Activated CD8-positive, alpha-beta memory T cell treated with anti-CD3 and anti-CD28 coated beads, Interleukin-2, amount 50 U/mL, for 24 hours (primary cell): ENCODE results near the gene SOX9.
"Not testable (repeated sequence)": the region's sequence is repeated elsewhere in the genome, so short reads cannot be mapped to it uniquely, and the experiment has no call there.

ENCODE experiments used
- DNase-seq: peaks from one replicate; pipeline ENCODE4 v3.0.0-alpha.2; 2020; ENCODE audit errors: extremely low read depth

The SOX9 gene

DNA sequence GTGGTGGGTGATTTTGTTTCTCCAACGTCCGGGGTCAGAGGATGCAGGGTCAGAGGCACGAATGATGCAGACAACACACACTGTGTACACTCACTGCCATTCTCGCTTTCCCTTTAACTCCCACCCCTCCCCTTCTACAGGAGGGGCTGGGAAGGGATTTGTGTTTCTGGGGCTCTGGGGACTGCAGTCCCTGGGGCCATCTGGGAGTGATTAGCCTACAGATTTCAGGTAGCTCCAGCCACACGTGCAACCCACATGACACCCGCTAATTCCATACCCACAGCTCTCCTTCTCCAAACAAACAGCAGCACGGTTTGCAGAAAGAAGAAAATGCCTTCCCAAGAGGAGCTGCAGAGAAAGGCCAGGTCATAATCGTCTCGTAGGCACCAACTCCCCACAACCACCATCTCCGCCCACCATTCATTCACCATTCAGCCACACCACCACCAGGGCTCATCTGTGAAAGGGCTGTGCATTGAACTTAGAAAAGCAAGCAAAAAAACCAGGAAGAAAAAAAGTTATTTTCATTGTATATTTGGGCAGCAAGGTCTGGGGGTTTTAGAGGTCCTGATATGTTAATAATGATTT lies 9.4 kb upstream of the SOX9 start:
- DNase-seq: no peak

DNA sequence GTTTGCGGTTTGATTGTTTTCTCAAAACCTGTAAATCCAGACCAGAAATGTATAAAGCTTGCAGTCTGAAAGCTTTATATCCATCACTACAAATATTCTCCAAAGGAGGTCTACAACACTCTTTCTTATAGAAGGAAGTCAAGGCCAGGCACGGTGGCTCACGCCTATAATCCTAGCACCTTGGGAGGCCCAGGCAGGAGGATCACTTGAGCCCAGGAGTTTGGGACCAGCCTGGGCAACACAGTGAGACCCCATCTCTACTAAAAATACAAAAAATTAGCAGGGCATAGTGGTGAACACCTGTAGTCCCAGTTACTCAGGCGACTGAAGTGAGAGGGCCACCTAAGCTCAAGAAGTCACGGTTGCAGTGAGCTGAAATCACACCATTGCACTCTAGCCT lies 8.9 kb upstream of the SOX9 start:
- DNase-seq: not testable (repeated sequence)

DNA sequence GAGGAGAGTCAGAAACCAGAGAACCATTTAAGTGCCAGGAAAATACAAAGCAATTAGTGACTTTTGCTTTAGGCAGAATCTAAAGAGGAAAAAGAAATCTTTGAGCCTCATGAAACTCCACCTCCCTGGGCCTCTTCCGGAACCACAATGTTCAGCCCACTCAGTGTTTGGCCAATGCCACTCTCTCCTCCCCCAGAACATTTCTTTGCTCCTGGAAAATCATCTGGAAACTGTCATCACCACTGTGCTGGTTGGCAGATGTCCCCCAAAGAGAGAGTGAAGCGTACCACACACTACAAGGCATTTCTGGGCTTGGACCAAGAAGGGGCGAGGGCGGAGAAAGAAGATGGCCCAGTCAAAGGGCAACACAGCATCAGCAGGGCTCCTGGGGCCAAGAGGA lies 7.1 kb upstream of the SOX9 start:
- no peak for DNase-seq

- no peak for DNase-seq
Measured at GRCh38 chr17:72115781-72116525, 4.9 kb upstream of the SOX9 start.

GRCh38 chr17:72116661-72117521 lies 3.9 kb upstream of the SOX9 start:
- DNase-seq: no peak

GRCh38 chr17:72117535-72118334 lies 3.1 kb upstream of the SOX9 start:
- no peak for DNase-seq

GRCh38 chr17:72118335-72119076 lies 2.3 kb upstream of the SOX9 start:
- no peak for DNase-seq

DNA sequence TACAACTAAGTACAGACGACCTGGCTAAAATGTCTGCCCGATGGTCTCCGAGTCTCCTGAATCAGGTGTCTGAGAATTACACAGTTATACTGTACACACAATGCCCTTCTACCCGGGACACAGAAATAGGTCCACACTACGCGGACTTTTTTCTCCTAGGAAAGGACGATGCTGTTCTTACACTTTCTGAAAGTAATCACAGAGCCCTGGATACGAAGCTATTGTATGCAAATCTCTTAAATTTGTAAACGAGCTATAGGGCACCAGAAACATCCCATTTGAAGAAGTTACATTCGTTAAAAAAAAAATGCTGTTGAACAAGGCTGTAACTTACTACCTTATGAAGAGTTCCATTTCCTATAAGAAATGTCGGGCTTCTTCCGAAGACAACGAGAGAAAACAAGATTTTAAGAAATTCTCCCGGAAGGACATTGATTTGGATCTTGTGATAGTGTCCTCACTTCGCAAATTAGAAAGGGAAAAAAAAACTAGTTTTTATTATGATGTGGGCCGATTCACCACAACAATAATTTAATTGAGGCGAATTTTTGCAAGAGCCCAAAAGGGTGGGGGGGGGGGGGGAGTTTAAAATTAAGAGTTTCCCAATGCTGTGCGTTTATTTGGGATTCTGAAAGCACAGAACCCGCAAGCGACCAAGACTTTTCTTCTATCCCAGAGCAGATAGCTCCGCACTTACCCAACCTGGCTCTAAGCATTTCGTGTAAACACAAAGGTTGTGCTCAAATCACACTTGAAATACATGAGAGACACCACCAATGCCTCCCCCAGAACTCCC lies 1.5 kb upstream of the SOX9 start:
- DNase-seq: no peak

DNA sequence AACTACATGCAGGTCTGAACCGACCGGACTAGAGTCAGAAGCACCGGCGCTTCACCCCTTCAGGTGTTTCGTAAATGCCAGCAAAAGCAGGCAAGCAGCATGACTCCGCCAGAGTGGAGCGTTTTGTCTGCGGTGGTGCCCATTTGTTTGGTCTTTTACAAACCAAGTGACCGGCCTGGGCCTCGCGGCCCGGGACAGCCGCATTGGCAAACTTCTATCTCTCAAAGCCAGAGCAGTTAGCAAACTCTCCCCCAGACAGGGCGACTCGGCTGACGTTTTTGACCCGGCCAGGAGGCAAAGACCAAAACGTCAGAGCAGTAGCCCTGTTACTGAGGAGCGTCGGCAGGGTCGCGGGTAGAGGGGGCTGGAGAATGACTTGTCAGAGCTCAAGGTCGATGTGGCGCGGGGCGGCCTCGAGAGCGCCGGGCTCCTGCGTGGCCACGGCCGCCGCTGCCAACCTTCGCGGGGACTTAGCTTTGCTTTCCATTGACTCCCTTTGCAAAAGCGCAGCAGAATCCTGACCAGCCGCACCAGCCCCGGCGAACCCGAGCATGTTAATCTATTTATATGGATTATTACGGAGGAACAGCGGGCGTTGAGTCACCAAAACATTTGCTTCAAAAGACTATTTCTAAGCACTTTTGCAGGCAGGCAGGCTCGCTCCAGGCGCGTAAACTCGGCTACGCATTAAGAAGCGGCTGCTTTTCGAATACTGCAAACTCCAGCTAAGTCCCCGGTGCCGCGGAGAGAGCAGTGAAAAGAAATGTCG lies 763 bp upstream of the SOX9 start:
- no peak for DNase-seq

GRCh38 chr17:72121164-72122009 lies 567 bp downstream of the SOX9 start:
- no peak for DNase-seq

DNA sequence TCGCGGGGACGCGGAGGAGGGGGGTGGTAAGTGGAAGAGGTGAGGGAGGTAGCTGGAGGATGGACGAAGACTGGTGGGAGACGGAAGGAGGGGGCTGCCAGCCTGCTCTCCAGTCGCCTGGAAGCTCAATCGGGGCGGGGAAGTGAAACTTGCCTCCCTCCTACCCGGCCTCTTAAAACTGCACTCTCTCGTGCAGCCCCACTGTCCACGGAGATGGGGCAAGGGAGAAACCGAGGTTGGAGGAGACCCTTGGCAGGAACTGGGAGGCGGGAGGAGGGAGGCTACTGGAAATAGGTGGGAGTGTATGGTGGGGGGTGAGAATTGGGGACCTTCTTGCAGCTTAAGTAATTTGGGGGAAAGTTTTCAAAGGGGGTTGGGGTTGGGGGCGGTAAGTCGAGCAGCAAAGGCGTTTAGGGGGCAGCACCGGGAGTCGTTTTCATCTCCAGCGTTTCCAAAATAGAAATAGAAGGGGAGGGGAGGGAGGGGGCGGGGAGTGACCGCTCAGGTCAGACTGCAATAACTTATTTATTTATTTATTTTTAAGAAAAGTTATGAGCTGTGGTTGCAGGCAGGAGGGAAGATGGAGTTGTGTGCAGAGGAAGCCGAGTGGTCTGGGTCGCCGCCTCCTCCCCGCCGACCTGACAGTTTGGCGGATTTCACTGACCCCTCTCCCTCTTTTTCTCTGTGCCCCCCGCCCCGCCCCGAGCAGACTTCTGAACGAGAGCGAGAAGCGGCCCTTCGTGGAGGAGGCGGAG lies 1.4 kb downstream of the SOX9 start:
- DNase-seq: no peak

DNA sequence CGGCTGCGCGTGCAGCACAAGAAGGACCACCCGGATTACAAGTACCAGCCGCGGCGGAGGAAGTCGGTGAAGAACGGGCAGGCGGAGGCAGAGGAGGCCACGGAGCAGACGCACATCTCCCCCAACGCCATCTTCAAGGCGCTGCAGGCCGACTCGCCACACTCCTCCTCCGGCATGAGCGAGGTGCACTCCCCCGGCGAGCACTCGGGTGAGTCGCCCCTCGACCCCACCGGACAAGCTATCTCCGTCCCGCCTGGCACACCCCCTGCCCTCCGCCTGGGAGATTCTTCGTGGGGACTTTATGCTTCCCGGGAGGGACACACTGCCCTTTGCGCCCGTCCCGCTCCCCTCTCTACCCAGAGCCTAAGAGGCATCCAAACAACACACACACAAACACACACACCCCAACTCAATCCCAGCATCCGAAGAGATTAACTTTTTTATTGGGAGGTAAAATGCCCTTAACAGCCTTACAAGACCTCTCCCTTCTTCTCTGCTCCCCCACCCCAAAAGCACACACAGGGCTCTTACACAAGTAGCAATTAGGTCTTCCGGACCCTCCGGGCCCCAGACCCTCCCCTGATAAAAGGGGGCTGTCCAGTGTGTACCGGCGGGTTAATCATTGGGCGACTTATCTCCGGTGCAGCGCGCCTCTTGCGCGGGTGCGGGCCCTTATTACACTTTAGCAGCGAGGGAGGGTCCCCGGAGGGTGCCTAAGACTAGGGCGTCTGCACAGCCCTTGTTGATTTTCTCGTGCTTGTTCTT lies 2.1 kb downstream of the SOX9 start:
- DNase-seq: no peak

DNA sequence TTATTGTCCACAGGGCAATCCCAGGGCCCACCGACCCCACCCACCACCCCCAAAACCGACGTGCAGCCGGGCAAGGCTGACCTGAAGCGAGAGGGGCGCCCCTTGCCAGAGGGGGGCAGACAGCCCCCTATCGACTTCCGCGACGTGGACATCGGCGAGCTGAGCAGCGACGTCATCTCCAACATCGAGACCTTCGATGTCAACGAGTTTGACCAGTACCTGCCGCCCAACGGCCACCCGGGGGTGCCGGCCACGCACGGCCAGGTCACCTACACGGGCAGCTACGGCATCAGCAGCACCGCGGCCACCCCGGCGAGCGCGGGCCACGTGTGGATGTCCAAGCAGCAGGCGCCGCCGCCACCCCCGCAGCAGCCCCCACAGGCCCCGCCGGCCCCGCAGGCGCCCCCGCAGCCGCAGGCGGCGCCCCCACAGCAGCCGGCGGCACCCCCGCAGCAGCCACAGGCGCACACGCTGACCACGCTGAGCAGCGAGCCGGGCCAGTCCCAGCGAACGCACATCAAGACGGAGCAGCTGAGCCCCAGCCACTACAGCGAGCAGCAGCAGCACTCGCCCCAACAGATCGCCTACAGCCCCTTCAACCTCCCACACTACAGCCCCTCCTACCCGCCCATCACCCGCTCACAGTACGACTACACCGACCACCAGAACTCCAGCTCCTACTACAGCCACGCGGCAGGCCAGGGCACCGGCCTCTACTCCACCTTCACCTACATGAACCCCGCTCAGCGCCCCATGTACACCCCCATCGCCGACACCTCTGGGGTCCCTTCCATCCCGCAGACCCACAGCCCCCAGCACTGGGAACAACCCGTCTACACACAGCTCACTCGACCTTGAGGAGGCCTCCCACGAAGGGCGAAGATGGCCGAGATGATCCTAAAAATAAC lies 3.0 kb downstream of the SOX9 start:
- no peak for DNase-seq

DNA sequence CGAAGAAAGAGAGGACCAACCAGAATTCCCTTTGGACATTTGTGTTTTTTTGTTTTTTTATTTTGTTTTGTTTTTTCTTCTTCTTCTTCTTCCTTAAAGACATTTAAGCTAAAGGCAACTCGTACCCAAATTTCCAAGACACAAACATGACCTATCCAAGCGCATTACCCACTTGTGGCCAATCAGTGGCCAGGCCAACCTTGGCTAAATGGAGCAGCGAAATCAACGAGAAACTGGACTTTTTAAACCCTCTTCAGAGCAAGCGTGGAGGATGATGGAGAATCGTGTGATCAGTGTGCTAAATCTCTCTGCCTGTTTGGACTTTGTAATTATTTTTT lies 3.6 kb downstream of the SOX9 start:
- no peak for DNase-seq

DNA sequence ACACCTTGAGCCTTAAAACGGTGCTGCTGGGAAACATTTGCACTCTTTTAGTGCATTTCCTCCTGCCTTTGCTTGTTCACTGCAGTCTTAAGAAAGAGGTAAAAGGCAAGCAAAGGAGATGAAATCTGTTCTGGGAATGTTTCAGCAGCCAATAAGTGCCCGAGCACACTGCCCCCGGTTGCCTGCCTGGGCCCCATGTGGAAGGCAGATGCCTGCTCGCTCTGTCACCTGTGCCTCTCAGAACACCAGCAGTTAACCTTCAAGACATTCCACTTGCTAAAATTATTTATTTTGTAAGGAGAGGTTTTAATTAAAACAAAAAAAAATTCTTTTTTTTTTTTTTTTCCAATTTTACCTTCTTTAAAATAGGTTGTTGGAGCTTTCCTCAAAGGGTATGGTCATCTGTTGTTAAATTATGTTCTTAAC lies 4.4 kb downstream of the SOX9 start:
- no peak for DNase-seq

- DNase-seq: no peak
Measured at GRCh38 chr17:72125742-72126141, 4.9 kb downstream of the SOX9 start.
